ENCODE results near the gene SYTL5. TPM values are rescaled to one million over a fixed set of nuclear protein-coding genes. Genes with fewer than 3 reads are reported as not detected.
A peak's percentile ranks its signal among the peaks of the same experiment; 100 is the strongest.

The SYTL5 gene
- total RNA-seq, 1 donor from 2014 or later, result 8.4 TPM

DNA sequence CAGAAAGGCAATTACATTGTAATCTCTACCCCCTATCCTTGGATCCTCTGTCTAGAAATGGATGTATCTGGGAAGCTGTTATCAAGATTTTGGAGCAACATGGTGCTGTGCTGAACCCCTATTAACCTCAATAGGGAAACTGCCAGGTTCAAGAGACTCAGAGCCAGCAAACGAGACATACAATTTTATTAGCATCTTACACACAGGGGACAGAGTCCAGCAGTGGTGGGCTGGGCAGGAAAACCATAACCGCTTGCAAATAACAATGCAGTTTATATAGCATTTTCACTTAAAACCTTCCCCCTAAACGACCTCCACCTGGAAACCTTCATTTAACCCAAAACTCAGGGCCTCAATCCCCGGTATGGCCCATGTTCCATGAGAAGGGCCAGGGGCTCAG lies 79.5 kb downstream of the SYTL5 start:
- H3K36me3 Mint-ChIP-seq (ENCODE audit: low read depth, unreplicated experiment), result peaks cover 2% of the 10 kb centered on the region
- H3K79me2 ChIP-seq (ENCODE audit: insufficient read depth, low read length), result no peaks in the 10 kb centered on the region
- no peaks in the 10 kb centered on the region for H3K9me3 ChIP-seq (ENCODE audit: insufficient read depth, low read depth, low read length)
- H4K20me1 ChIP-seq (ENCODE audit: insufficient read depth, low read length), result no peaks in the 10 kb centered on the region
- DNase-seq (ENCODE audit: low read depth) (no peak), FAIRE-seq (peak; percentile 81)
- no peaks in the 10 kb centered on the region for H3K4me1 Mint-ChIP-seq (ENCODE audit: low read depth, unreplicated experiment)
- H3K27ac Mint-ChIP-seq (ENCODE audit: unreplicated experiment), result no peak overlapping the region
- H3K4me1 ChIP-seq (ENCODE audit: insufficient read depth, low read length), result peaks cover 10% of the 10 kb centered on the region
- H3K9ac ChIP-seq (ENCODE audit: low read length), result no peak overlapping the region
- no peak overlapping the region for H3K4me2 ChIP-seq (ENCODE audit: low read length)
- H3K36me3 ChIP-seq (ENCODE audit: insufficient read depth, low read length), result peaks cover 2% of the 10 kb centered on the region
- no peak overlapping the region for H3K4me3 Mint-ChIP-seq (ENCODE audit: unreplicated experiment)
- no peaks in the 10 kb centered on the region for H3K27me3 Mint-ChIP-seq (ENCODE audit: low read depth, unreplicated experiment)
- H3K27ac ChIP-seq (ENCODE audit: low read depth, low read length), result no peak overlapping the region
- no peaks in the 10 kb centered on the region for H3K27me3 ChIP-seq (ENCODE audit: insufficient read depth, low read length)
- H3K9me3 Mint-ChIP-seq (ENCODE audit: unreplicated experiment), result no peaks in the 10 kb centered on the region
- TF ChIP-seq EZH2 (IDR thresholded peaks at IDR 0.05; ENCODE audit: insufficient read depth, low read length), result no peak
- TF ChIP-seq, protein P1, sequence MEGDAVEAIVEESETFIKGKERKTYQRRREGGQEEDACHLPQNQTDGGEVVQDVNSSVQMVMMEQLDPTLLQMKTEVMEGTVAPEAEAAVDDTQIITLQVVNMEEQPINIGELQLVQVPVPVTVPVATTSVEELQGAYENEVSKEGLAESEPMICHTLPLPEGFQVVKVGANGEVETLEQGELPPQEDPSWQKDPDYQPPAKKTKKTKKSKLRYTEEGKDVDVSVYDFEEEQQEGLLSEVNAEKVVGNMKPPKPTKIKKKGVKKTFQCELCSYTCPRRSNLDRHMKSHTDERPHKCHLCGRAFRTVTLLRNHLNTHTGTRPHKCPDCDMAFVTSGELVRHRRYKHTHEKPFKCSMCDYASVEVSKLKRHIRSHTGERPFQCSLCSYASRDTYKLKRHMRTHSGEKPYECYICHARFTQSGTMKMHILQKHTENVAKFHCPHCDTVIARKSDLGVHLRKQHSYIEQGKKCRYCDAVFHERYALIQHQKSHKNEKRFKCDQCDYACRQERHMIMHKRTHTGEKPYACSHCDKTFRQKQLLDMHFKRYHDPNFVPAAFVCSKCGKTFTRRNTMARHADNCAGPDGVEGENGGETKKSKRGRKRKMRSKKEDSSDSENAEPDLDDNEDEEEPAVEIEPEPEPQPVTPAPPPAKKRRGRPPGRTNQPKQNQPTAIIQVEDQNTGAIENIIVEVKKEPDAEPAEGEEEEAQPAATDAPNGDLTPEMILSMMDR (IDR thresholded peaks at IDR 0.05; ENCODE audit: insufficient read depth, low read depth, low read length), result no peak
- no peak overlapping the region for H2AFZ ChIP-seq (ENCODE audit: low read depth, low read length)
- H3K4me3 ChIP-seq (ENCODE audit: insufficient read depth, low read depth, low read length), result no peak overlapping the region

DNA sequence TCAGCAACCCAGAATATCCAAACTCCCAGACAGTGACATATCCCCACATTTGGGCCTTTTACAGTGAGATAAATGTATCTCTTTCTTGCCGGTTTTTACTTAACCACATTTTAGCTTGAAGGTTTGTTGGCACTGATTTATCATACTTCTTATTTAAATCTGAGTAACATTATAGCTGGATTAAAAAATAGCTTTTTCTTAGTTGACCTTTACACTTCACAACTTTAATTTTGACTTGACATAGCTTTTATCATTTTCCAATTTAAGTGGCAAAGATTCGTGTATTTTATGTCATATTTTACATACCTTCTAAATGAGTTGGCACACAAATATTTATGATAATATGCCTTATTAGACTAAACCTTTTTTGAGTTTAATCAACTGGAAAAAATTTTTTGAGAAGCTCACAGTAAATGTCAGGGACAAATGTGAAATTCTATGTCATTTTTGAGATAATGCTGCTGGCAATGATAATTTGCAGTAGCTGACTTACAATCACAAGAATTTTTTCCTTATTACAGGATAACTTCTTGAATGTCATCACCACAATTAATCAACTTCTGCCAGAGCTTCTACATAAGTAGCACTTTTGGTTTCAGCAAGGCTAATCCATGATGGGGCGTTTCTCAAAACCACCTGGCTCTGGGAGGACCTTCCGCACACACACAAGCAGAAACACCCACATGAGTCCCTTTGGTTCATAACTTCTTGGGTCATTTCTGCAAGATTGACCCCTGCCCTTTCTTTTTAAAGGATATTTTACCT lies 80.3 kb downstream of the SYTL5 start:
- H3K27me3 ChIP-seq (ENCODE audit: insufficient read depth, low read length), result no peaks in the 10 kb centered on the region
- DNase-seq (ENCODE audit: low read depth) (peak; percentile 83), FAIRE-seq (peak; percentile 77)
- H4K20me1 ChIP-seq (ENCODE audit: insufficient read depth, low read length), result no peaks in the 10 kb centered on the region
- H2AFZ ChIP-seq (ENCODE audit: low read depth, low read length), result no peak overlapping the region
- no peaks in the 10 kb centered on the region for H3K9me3 ChIP-seq (ENCODE audit: insufficient read depth, low read depth, low read length)
- peaks cover 2% of the 10 kb centered on the region for H3K36me3 Mint-ChIP-seq (ENCODE audit: low read depth, unreplicated experiment)
- H3K27ac Mint-ChIP-seq (ENCODE audit: unreplicated experiment), result no peak overlapping the region
- no peak overlapping the region for H3K27ac ChIP-seq (ENCODE audit: low read depth, low read length)
- H3K36me3 ChIP-seq (ENCODE audit: insufficient read depth, low read length), result peaks cover 2% of the 10 kb centered on the region
- no peaks in the 10 kb centered on the region for H3K27me3 Mint-ChIP-seq (ENCODE audit: low read depth, unreplicated experiment)
- peaks cover 2% of the 10 kb centered on the region for H3K4me1 ChIP-seq (ENCODE audit: insufficient read depth, low read length)
- TF ChIP-seq, protein P1 (IDR thresholded peaks at IDR 0.05; ENCODE audit: insufficient read depth, low read depth, low read length), result no peak
- TF ChIP-seq EZH2 (IDR thresholded peaks at IDR 0.05; ENCODE audit: insufficient read depth, low read length), result no peak
- H3K4me1 Mint-ChIP-seq (ENCODE audit: low read depth, unreplicated experiment), result no peaks in the 10 kb centered on the region
- no peak overlapping the region for H3K9ac ChIP-seq (ENCODE audit: low read length)
- no peak overlapping the region for H3K4me2 ChIP-seq (ENCODE audit: low read length)
- H3K4me3 ChIP-seq (ENCODE audit: insufficient read depth, low read depth, low read length), result no peak overlapping the region
- no peak overlapping the region for H3K4me3 Mint-ChIP-seq (ENCODE audit: unreplicated experiment)
- H3K79me2 ChIP-seq (ENCODE audit: insufficient read depth, low read length), result no peaks in the 10 kb centered on the region
- H3K9me3 Mint-ChIP-seq (ENCODE audit: unreplicated experiment), result no peaks in the 10 kb centered on the region

GRCh38 chrX:38087594-38087993 lies 81.2 kb downstream of the SYTL5 start:
- Histone ChIP-seq H3K36me3 (ENCODE audit: insufficient read depth, low read length) (peaks cover 2% of the 10 kb centered on the region), H3K27me3 (ENCODE audit: insufficient read depth, low read length) (no peaks in the 10 kb centered on the region), H3K9me3 (ENCODE audit: insufficient read depth, low read depth, low read length) (no peaks in the 10 kb centered on the region), H3K4me1 (ENCODE audit: insufficient read depth, low read length) (no peaks in the 10 kb centered on the region), H3K4me2 (ENCODE audit: low read length) (no peak overlapping the region), H3K9ac (ENCODE audit: low read length) (no peak overlapping the region), H3K4me3 (ENCODE audit: insufficient read depth, low read depth, low read length) (no peak overlapping the region), H2AFZ (ENCODE audit: low read depth, low read length) (no peak overlapping the region), H4K20me1 (ENCODE audit: insufficient read depth, low read length) (no peaks in the 10 kb centered on the region), H3K79me2 (ENCODE audit: insufficient read depth, low read length) (no peaks in the 10 kb centered on the region), H3K27ac (ENCODE audit: low read depth, low read length) (no peak overlapping the region)
- H3K4me1 Mint-ChIP-seq (ENCODE audit: low read depth, unreplicated experiment), result no peaks in the 10 kb centered on the region
- peaks cover 2% of the 10 kb centered on the region for H3K36me3 Mint-ChIP-seq (ENCODE audit: low read depth, unreplicated experiment)
- no peaks in the 10 kb centered on the region for H3K9me3 Mint-ChIP-seq (ENCODE audit: unreplicated experiment)
- H3K4me3 Mint-ChIP-seq (ENCODE audit: unreplicated experiment), result no peak overlapping the region
- FAIRE-seq, result peak; percentile 9
- no peaks in the 10 kb centered on the region for H3K27me3 Mint-ChIP-seq (ENCODE audit: low read depth, unreplicated experiment)
- TF ChIP-seq, protein P1 (IDR thresholded peaks at IDR 0.05; ENCODE audit: insufficient read depth, low read depth, low read length), result no peak
- no peak for TF ChIP-seq EZH2 (IDR thresholded peaks at IDR 0.05; ENCODE audit: insufficient read depth, low read length)
- no peak for DNase-seq (ENCODE audit: low read depth)
- H3K27ac Mint-ChIP-seq (ENCODE audit: unreplicated experiment), result no peak overlapping the region
